Peyer's patch (tissue), 4 donors: Measurements from ENCODE around the gene CCDC110. TPM values are rescaled to one million over a fixed set of nuclear protein-coding genes. Genes with fewer than 3 reads are reported as not detected.

ENCODE experiments used
- DNase-seq, 3 donors: peaks; one replicate each; pipeline ENCODE4 v3.0.0-alpha.2; 2017 to 2019
- H3K27ac ChIP-seq, 4 donors: fragments of 200-600 bp; sonication (generic); one replicate each; pipeline ENCODE4 v1.5.1; 2016 to 2019
- H3K27me3 ChIP-seq, 2 donors: fragments of 200-600 bp; sonication (generic); one replicate each; pipeline ENCODE4 v1.5.1; 2019
- H3K36me3 ChIP-seq, 3 donors: fragments of 200-600 bp; sonication (generic); one replicate each; pipeline ENCODE4 v1.5.1; 2016 to 2019
- H3K4me1 ChIP-seq, 4 donors: fragments of 200-600 bp; sonication (generic); one replicate each; pipeline ENCODE4 v1.5.1; 2016 to 2019
- H3K4me3 ChIP-seq, 4 donors: fragments of 200-600 bp; sonication (generic); 1 replicate in 3 of 4; 2 replicates in 1 of 4; pipeline ENCODE4 v1.5.1; 2016 to 2019; ENCODE audit warnings: mild to moderate bottlenecking in 1 of 4
- H3K9me3 ChIP-seq, 4 donors: fragments of 200-600 bp; sonication (generic); one replicate each; pipeline ENCODE4 v1.5.1; 2016 to 2019; ENCODE audit warnings: mild to moderate bottlenecking in 1 of 4
- CTCF ChIP-seq, 6 experiments: fragments of 450-650 bp in 4 of 6; fragments of 200-600 bp in 2 of 6; sonication (generic) in 1 of 6; IDR thresholded peaks; one replicate each; pipeline ENCODE4 v1.5.1; 2017 to 2019; ENCODE audit warnings: antibody characterized with exemption in 6 of 6, mild to moderate bottlenecking in 3 of 6, moderate library complexity in 1 of 6
- POLR2A ChIP-seq, 2 donors: fragments of 450-650 bp; IDR thresholded peaks; one replicate each; pipeline ENCODE4 v1.5.1; 2017; ENCODE audit warnings: antibody characterized with exemption in 2 of 2, mild to moderate bottlenecking in 2 of 2, moderate library complexity in 2 of 2
- total RNA-seq, 4 donors: library from RNA; depleted of rRNA; stranded (reverse); fragments of >200 nt; gene quantifications; one replicate each; pipeline ENCODE4 v1.1.0, GENCODE V29; 2016

The CCDC110 gene
- total RNA-seq, 4 donors from 2014 or later, result 0.80 to 0.88 TPM; not detected in 2

DNA sequence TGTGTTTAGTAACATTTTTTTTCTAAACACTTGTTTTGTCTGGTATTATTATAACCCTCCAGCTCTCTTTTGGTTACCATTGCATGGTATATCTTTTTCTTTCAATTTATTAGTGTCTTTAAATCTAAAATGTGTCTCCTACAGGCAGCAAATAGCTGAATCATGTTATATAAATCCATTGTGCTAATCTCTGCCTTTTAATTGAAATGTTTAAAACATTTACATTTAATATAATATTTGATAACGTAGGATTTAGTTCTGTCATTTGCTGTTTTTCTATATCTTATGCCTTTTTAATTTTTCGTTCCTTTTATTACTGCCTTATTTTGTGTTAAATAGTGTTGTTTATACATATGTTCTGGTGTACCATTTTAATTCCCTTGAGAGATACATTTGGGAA is 17.1 kb upstream of the CCDC110 start:
- Histone ChIP-seq H3K27ac (no peak overlapping the region), H3K36me3 (no peaks in the 10 kb centered on the region), H3K27me3 (no peaks in the 10 kb centered on the region), H3K9me3 (no peaks in the 10 kb centered on the region), H3K4me3 (no peak overlapping the region), H3K4me1 (no peaks in the 10 kb centered on the region)
- no peak for DNase-seq
- no peak for TF ChIP-seq CTCF (IDR thresholded peaks at IDR 0.05)
- TF ChIP-seq POLR2A (IDR thresholded peaks at IDR 0.05), result no peak

DNA sequence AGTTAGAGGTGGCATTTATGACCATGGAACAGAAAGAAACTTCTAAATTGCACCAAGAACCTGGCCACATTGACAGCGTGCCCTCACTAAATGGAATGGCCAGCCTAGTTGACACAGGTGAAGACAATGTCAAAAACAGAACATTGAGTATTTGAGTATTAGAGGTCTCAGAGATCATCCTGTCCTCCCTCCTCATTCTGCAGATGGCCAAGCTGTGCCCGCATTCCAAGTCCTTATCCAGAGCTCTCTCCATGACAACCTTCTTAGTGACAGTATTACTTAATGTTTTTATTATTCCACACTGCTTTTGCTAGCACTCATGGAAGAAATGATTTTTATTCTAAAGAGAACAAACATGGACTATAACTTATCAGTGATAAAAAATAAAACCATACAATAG is 9.9 kb upstream of the CCDC110 start:
- no peak for DNase-seq
- Histone ChIP-seq H3K9me3 (no peaks in the 10 kb centered on the region), H3K36me3 (no peaks in the 10 kb centered on the region), H3K4me3 (no peak overlapping the region), H3K4me1 (no peaks in the 10 kb centered on the region), H3K27ac (no peak overlapping the region), H3K27me3 (no peaks in the 10 kb centered on the region)
- no peak for TF ChIP-seq CTCF (IDR thresholded peaks at IDR 0.05)
- no peak for TF ChIP-seq POLR2A (IDR thresholded peaks at IDR 0.05)

GRCh38 chr4:185480016-185480732 is 8.6 kb upstream of the CCDC110 start:
- H3K4me3 ChIP-seq, result no peak overlapping the region
- DNase-seq, result no peak
- H3K9me3 ChIP-seq, result no peaks in the 10 kb centered on the region
- no peaks in the 10 kb centered on the region for H3K27me3 ChIP-seq
- no peaks in the 10 kb centered on the region for H3K4me1 ChIP-seq
- H3K36me3 ChIP-seq, result no peaks in the 10 kb centered on the region
- no peak for TF ChIP-seq CTCF (IDR thresholded peaks at IDR 0.05)
- TF ChIP-seq POLR2A (IDR thresholded peaks at IDR 0.05), result no peak
- H3K27ac ChIP-seq, result no peak overlapping the region

- TF ChIP-seq POLR2A (IDR thresholded peaks at IDR 0.05), result no peak
- no peak for TF ChIP-seq CTCF (IDR thresholded peaks at IDR 0.05)
- no peak overlapping the region for H3K27ac ChIP-seq
- H3K4me3 ChIP-seq, result no peak overlapping the region
- no peaks in the 10 kb centered on the region for H3K27me3 ChIP-seq
- no peaks in the 10 kb centered on the region for H3K36me3 ChIP-seq
- H3K9me3 ChIP-seq, result no peaks in the 10 kb centered on the region
- H3K4me1 ChIP-seq, result no peaks in the 10 kb centered on the region
- DNase-seq, result no peak
These were observed 8.0 kb upstream of the CCDC110 start for GRCh38 chr4:185479507-185479971.

DNA sequence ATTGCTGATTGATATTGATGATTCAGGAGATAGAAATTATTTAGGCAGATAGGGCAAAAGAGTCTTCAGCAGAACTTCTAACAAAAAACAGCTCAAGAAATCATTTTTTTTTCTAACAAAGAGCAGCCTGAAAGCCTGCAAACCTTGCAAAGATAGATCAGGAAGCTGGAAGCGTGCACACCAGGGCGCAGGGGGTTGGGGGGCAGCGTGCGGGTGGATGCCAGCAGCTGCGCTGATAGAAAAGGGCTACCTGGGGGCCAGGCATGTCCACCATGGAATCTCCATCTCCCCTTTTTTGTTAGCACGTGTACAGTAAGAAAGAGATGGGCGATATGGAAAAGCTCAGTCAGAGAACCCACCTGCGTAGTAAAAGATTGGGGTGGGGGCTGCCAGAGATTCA is 1.7 kb upstream of the CCDC110 start:
- H3K4me3 ChIP-seq, result no peak overlapping the region
- no peak for TF ChIP-seq CTCF (IDR thresholded peaks at IDR 0.05)
- TF ChIP-seq POLR2A (IDR thresholded peaks at IDR 0.05), result no peak
- H3K9me3 ChIP-seq, result no peaks in the 10 kb centered on the region
- no peak overlapping the region for H3K27ac ChIP-seq
- H3K36me3 ChIP-seq, result no peaks in the 10 kb centered on the region
- DNase-seq, result no peak
- H3K27me3 ChIP-seq, result no peaks in the 10 kb centered on the region
- H3K4me1 ChIP-seq, result peaks cover 0 to 13% (median 4%) of the 10 kb centered on the region in 4 donors
